HEK293T (cell line): Measurements from ENCODE around the gene KCNJ1.

Experiments used
- ARNT ChIP-seq: fragments of 450-650 bp; IDR thresholded peaks from 2 replicates; pipeline ENCODE4 v1.6.1; 2017; ENCODE audit warnings: mild to moderate bottlenecking
- BHLHE40 ChIP-seq: fragments of 450-650 bp; IDR thresholded peaks from 2 replicates; pipeline ENCODE4 v1.6.1; 2016; ENCODE audit warnings: mild to moderate bottlenecking, moderate library complexity, borderline replicate concordance
- FOXM1 ChIP-seq: fragments of 450-650 bp; IDR thresholded peaks from 2 replicates; pipeline ENCODE4 v1.6.1; 2017; ENCODE audit warnings: mild to moderate bottlenecking, borderline replicate concordance
- HDGF ChIP-seq: fragments of 450-650 bp; IDR thresholded peaks from 2 replicates; pipeline ENCODE4 v1.6.1; 2017; ENCODE audit warnings: antibody characterized with exemption, borderline replicate concordance
- L3MBTL2 ChIP-seq: fragments of 450-650 bp; conservative IDR thresholded peaks from 2 replicates; pipeline ENCODE4 v1.6.1; 2016; ENCODE audit warnings: mild to moderate bottlenecking
- NFRKB ChIP-seq: fragments of 450-650 bp; IDR thresholded peaks from 2 replicates; pipeline ENCODE4 v1.6.1; 2016; ENCODE audit warnings: mild to moderate bottlenecking, moderate library complexity
- ZNF384 ChIP-seq: fragments of 450-650 bp; IDR thresholded peaks from 2 replicates; pipeline ENCODE4 v1.6.1; 2016

DNA sequence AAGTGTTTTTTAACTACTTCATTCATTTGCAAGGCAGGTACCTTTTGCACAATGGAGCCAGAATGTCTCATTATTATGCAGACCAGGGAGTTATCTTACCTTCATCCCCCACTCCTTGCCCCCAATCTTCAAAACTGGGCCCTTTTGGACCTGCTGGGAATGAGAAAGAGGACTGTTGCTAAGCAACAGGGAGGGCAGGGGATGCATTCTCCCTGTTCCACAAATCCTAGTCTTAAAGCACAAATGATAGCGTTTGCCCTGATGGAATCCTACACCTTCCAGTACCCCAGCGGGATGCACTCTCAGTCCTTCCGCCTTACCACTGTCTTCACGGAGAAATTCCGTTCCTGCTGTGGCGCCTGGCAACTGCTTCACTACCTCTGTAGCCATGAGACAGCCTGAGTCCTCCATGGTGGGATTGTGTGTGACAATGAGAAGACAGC is 4.1 kb upstream of the KCNJ1 start:
- TF ChIP-seq FOXM1, result no peak
- no peak for TF ChIP-seq ZNF384
- no peak for TF ChIP-seq NFRKB
- TF ChIP-seq ARNT, result no peak
- no peak for TF ChIP-seq BHLHE40
- TF ChIP-seq HDGF, result no peak
- no peak for TF ChIP-seq L3MBTL2
